ENCODE data around the gene ADCYAP1. TPM values are rescaled to one million over a fixed set of nuclear protein-coding genes. Genes with fewer than 3 reads are reported as not detected.

ADCYAP1 gene
- total RNA-seq, 4 donors from 2014 or later: not detected

DNA sequence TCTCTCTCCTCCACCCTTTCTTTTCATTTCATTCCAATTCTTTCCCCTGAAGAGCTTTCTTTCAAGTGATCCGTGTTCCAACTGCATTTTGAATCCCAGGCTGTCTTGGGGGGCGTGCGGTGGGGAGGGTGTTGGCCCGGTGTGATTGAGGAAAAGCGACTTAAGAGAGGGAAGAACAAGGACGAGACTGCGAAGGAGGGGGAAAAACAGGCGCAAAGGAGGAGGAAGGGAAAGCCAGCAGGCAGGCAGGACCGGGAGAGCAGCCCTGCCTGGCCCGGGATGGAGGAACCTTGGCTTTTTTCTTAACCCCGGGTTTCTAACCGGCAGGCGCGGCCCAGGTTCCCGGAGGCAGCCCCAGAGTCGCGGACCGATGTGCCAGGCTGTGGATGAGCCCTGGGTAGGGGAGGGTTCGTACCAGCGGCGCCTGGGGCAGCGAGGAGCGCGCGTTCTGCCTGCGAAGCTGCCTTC lies 1.3 kb downstream of the ADCYAP1 start:
- in situ Hi-C loops (cut with MboI; ENCODE audit: low sequenced_read_pairs in 4 of 4): no loop called here
- ATAC-seq: no peak
- intact Hi-C loops (cut with DNase I; ENCODE audit: low total_unique reads): no loop called here
- H3K4me3 ChIP-seq: peak overlapping the region in 1 of 4 donors; percentile 58
- H3K36me3 ChIP-seq: no peaks in the 10 kb centered on the region
- H3K27me3 ChIP-seq: peaks cover 89 to 96% (median 92%) of the 10 kb centered on the region in 3 donors
- TF ChIP-seq POLR2A (IDR thresholded peaks at IDR 0.05): no peak
- TF ChIP-seq, protein P1, sequence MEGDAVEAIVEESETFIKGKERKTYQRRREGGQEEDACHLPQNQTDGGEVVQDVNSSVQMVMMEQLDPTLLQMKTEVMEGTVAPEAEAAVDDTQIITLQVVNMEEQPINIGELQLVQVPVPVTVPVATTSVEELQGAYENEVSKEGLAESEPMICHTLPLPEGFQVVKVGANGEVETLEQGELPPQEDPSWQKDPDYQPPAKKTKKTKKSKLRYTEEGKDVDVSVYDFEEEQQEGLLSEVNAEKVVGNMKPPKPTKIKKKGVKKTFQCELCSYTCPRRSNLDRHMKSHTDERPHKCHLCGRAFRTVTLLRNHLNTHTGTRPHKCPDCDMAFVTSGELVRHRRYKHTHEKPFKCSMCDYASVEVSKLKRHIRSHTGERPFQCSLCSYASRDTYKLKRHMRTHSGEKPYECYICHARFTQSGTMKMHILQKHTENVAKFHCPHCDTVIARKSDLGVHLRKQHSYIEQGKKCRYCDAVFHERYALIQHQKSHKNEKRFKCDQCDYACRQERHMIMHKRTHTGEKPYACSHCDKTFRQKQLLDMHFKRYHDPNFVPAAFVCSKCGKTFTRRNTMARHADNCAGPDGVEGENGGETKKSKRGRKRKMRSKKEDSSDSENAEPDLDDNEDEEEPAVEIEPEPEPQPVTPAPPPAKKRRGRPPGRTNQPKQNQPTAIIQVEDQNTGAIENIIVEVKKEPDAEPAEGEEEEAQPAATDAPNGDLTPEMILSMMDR (IDR thresholded peaks at IDR 0.05 in 4 of 5, conservative IDR thresholded peaks at IDR 0.05 in 1 of 5): no peak
- peaks cover 9 to 23% of the 10 kb centered on the region in 2 donors for H3K4me1 ChIP-seq
- H3K27ac ChIP-seq: no peak overlapping the region
- H3K9me3 ChIP-seq: no peaks in the 10 kb centered on the region
- no peak for DNase-seq

DNA sequence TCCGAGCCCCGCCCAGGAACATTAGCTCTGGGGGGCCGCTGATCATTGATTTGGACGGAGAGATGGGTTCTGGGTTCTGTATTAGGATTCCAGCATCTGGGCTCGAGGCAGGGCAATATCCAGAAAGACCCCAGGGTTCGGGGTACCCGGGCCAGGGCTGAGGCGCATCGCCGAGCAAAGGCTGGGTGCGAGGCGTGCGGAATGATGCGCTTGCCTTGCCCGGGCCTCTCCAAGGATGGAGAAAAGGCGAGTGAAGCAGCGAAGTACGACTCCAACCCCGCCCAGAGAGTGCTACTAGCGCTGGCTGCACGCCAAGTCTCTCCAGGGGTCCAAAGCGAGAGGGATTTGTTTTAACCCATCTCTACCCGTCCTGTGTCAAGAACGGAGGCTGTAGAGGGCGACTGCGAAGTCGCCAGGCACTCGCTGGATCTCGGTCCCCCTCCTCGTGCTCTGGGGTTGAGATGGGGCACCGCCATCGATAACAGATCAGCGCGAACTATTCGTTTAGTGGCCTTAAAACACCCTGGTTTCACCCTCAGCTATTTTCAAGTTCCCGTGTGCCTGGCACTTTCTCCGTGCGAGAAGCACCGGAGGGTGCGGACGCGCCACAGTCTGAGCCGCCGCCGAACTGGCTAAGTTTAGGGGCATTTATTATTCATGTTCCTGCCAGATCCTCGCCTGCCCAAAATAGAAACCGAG lies 1.9 kb downstream of the ADCYAP1 start:
- intact Hi-C loops (cut with DNase I; ENCODE audit: low total_unique reads) (no loop called here), in situ Hi-C loops (cut with MboI; ENCODE audit: low sequenced_read_pairs in 4 of 4) (no loop called here)
- ATAC-seq: no peak
- Histone ChIP-seq H3K4me1 (peaks cover 9 to 23% of the 10 kb centered on the region in 2 donors), H3K27ac (no peak overlapping the region), H3K36me3 (no peaks in the 10 kb centered on the region), H3K4me3 (peak overlapping the region; percentile 41 to 58 (median 44)), H3K27me3 (peaks cover 89 to 94% (median 92%) of the 10 kb centered on the region in 3 donors), H3K9me3 (no peaks in the 10 kb centered on the region)
- DNase-seq: no peak
- TF ChIP-seq POLR2A (IDR thresholded peaks at IDR 0.05): no peak
- TF ChIP-seq, protein P1 (IDR thresholded peaks at IDR 0.05 in 4 of 5, conservative IDR thresholded peaks at IDR 0.05 in 1 of 5): no peak

DNA sequence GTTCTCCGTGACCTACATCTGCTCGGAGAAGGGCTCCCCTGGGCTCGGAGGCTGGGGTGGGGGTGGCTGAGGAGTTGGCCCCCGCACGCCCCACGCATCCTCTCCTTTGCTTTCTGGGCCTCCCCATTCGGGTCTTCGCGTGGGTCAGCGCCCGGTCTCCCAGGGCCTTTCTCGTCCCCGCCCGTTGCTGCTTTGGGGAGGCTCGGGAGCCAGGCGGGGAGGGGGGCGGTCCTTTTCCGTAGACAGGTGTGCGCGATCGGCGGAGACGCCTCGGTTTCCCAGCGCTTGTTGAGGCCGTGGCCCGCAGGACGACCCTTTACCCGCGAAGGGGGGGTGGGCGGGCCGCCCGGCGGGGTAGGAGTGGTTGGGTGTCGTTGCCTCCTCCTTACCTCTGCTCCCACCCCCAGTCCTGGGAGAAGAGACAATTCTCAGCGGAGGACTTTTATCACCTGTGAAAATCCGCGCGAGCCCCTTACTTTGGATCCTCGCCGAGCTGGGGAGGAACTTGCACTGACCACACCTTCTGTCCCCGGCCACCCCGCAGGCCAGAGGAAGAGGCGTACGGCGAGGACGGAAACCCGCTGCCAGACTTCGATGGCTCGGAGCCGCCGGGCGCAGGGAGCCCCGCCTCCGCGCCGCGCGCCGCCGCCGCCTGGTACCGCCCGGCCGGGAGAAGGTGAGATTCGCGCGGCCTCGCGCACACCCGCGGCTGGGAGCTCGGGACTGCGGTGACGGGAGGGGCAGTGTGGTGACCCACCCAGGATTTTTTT lies 2.6 kb downstream of the ADCYAP1 start:
- no peak overlapping the region for H3K27ac ChIP-seq
- intact Hi-C loops (cut with DNase I; ENCODE audit: low total_unique reads): no loop called here
- TF ChIP-seq, protein P1 (IDR thresholded peaks at IDR 0.05 in 4 of 5, conservative IDR thresholded peaks at IDR 0.05 in 1 of 5): no peak
- no peak for TF ChIP-seq POLR2A (IDR thresholded peaks at IDR 0.05)
- in situ Hi-C loops (cut with MboI; ENCODE audit: low sequenced_read_pairs in 4 of 4): no loop called here
- H3K9me3 ChIP-seq: no peaks in the 10 kb centered on the region
- peaks cover 9 to 23% of the 10 kb centered on the region in 2 donors for H3K4me1 ChIP-seq
- H3K4me3 ChIP-seq: peak overlapping the region; percentile 41 to 58 (median 44)
- no peaks in the 10 kb centered on the region for H3K36me3 ChIP-seq
- no peak for ATAC-seq
- DNase-seq: no peak
- H3K27me3 ChIP-seq: peaks cover 85 to 92% (median 89%) of the 10 kb centered on the region in 3 donors

DNA sequence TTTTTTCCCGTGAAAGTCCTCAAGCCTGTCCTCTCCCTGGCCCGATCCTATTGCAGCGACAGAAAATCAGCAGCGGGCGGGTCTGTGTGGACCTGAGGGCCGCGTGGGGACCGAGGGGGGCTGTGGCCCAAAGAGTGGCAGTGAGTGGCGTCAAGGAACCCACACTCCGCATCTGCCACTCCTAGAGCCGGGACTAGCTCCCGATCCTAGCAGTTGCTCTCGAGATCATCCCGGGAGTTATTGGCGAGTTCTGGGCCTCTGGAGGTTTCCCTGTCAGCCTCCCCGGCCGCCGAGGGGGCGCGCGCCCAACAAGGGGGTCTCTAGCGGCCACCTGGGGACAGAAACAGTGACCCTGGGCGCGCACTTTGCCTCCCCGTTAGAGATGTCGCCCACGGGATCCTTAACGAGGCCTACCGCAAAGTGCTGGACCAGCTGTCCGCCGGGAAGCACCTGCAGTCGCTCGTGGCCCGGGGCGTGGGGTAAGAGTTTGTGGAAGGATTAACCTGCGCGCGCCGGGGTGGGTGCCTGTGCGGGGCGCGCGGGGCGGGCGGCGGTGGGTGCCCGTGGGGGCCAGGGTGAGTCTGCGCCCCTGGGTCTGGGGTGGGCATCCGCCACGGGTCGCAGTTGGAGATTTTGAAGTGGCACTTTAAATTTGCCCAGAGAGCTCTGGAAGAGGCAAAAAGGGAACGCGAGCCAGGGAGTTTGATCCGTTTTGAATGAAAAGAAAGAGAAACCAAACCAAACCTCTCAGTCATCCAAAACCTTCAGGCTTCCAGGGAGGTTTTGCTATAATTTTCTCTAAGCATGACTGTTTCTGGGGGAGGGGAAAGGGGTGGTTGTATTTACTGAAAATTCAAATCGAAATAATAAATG lies 3.5 kb downstream of the ADCYAP1 start:
- Histone ChIP-seq H3K27ac (no peak overlapping the region), H3K27me3 (peaks cover 78 to 89% (median 88%) of the 10 kb centered on the region in 3 donors), H3K4me3 (peak overlapping the region; percentile 41 to 58 (median 44)), H3K9me3 (no peaks in the 10 kb centered on the region), H3K36me3 (no peaks in the 10 kb centered on the region), H3K4me1 (peaks cover 9 to 23% of the 10 kb centered on the region in 2 donors)
- DNase-seq: no peak
- no peak for ATAC-seq
- no peak for TF ChIP-seq POLR2A (IDR thresholded peaks at IDR 0.05)
- TF ChIP-seq, protein P1 (IDR thresholded peaks at IDR 0.05 in 4 of 5, conservative IDR thresholded peaks at IDR 0.05 in 1 of 5): no peak
- in situ Hi-C loops (cut with MboI; ENCODE audit: low sequenced_read_pairs in 4 of 4): no loop called here
- intact Hi-C loops (cut with DNase I; ENCODE audit: low total_unique reads): no loop called here
